Adrenal gland (tissue), 12 donors: ENCODE data around the gene TXNRD2. TPM values are rescaled to one million over a fixed set of nuclear protein-coding genes. Genes with fewer than 3 reads are reported as not detected.

Experiments
- DNase-seq, 7 donors: peaks; one replicate each; pipeline ENCODE4 v3.0.0-alpha.2; 2019 to 2020
- H3K27ac ChIP-seq, 5 donors: fragments of 200-600 bp; sonication (generic) in 4 of 5; 1 replicate in 3 of 5; 2 replicates in 2 of 5; pipeline versions ENCODE4 v1.5.1 to v1.8.0; 2016 to 2020; ENCODE audit warnings: mild to moderate bottlenecking in 1 of 5
- H3K27me3 ChIP-seq: fragments of 200-600 bp; 2 replicates; pipeline ENCODE4 v1.8.0; 2021
- H3K36me3 ChIP-seq, 2 donors: fragments of 200-600 bp; replicated peaks in 1 of 2; 1 replicate in 1 of 2; 2 replicates in 1 of 2; pipeline versions ENCODE4 v1.5.1 to v1.8.0; 2018 to 2022
- H3K4me1 ChIP-seq, 2 donors: fragments of 200-600 bp; replicated peaks in 1 of 2; 1 replicate in 1 of 2; 2 replicates in 1 of 2; pipeline versions ENCODE4 v1.5.1 to v1.8.0; 2018 to 2021
- H3K4me3 ChIP-seq, 4 donors: fragments of 200-600 bp; sonication (generic) in 3 of 4; one replicate each; pipeline ENCODE4 v1.5.1; 2016 to 2018
- H3K9me3 ChIP-seq, 3 donors: fragments of 200-600 bp; sonication (generic) in 1 of 3; replicated peaks in 1 of 3; 1 replicate in 2 of 3; 2 replicates in 1 of 3; pipeline versions ENCODE4 v1.5.1 to v1.8.0; 2016 to 2021
- POLR2A ChIP-seq, 2 donors: fragments of 450-650 bp; IDR thresholded peaks; one replicate each; pipeline ENCODE4 v1.6.1; 2017; ENCODE audit warnings: antibody characterized with exemption in 2 of 2, mild to moderate bottlenecking in 2 of 2, moderate library complexity in 1 of 2
- WGBS, 4 donors: extraction: QIAGEN DNeasy Blood & Tissue Kit in 2 of 4; methylation state at CpG; one replicate each; pipeline versions ENCODE4 v1.1.5 to v1.1.7; 2013 to 2017; 5-methylcytosine and 5-hydroxymethylcytosine counted together
- intact Hi-C, 2 donors: fragments of 100-400 bp; cut with DNase I; formaldehyde crosslinking; loops; one replicate each; pipeline versions ENCODE4 v1.14.1 to v1.15.0; 2022 to 2023
- polyA plus RNA-seq, 3 donors: library from polyadenylated mRNA; stranded (reverse); fragments of 200-250 nt in 2 of 3; fragments of 350-450 nt in 1 of 3; fragmentation: Illumina TruSeq in 1 of 3; extraction: RNeasy Lipid Tissue Mini Kit (QIAGEN cat#74804) in 1 of 3; gene quantifications; one replicate each; pipeline ENCODE4 v1.2.3, GENCODE V29; 2013 to 2014
- total RNA-seq, 9 donors: library from RNA; depleted of rRNA in 4 of 9; stranded (reverse); fragments of >200 nt in 4 of 9; fragments of 120-200 nt in 1 of 9; fragmentation: NEBNext Ultra II Directional in 1 of 9; extraction: Animal tissue kit (Norgen Biotek cat#: 25700) in 1 of 9; gene quantifications; one replicate each; pipeline versions ENCODE4 v1.1.0 to v1.2.4, GENCODE V29; 2013 to 2023
- TF ChIP-seq, protein P1 (sequence below), 6 experiments: fragments of 450-650 bp in 4 of 6; fragments of 200-600 bp in 2 of 6; sonication (generic) in 1 of 6; IDR thresholded peaks; 1 replicate in 5 of 6; 2 replicates in 1 of 6; pipeline versions ENCODE4 v1.5.1 to v1.8.0; 2016 to 2021; ENCODE audit warnings: antibody characterized with exemption in 6 of 6, mild to moderate bottlenecking in 2 of 6, moderate library complexity in 1 of 6
- donor health status: healthy with polysubstance abuse.
- donor health status: Bipolar disorder and iron deficiency.
- donor health status: DM: yes; HTN: yes; CAD: no.
- donor health status: DM: no; HTN: no; CAD: no.
- donor health status: DM: no; HTN: no; CAD: no.
- donor health status: DM: yes; HTN: yes; CAD: no.

Gene TXNRD2
- total and polyA plus RNA-seq, 12 donors: 39.6 to 171 (median 59.5) TPM

DNA sequence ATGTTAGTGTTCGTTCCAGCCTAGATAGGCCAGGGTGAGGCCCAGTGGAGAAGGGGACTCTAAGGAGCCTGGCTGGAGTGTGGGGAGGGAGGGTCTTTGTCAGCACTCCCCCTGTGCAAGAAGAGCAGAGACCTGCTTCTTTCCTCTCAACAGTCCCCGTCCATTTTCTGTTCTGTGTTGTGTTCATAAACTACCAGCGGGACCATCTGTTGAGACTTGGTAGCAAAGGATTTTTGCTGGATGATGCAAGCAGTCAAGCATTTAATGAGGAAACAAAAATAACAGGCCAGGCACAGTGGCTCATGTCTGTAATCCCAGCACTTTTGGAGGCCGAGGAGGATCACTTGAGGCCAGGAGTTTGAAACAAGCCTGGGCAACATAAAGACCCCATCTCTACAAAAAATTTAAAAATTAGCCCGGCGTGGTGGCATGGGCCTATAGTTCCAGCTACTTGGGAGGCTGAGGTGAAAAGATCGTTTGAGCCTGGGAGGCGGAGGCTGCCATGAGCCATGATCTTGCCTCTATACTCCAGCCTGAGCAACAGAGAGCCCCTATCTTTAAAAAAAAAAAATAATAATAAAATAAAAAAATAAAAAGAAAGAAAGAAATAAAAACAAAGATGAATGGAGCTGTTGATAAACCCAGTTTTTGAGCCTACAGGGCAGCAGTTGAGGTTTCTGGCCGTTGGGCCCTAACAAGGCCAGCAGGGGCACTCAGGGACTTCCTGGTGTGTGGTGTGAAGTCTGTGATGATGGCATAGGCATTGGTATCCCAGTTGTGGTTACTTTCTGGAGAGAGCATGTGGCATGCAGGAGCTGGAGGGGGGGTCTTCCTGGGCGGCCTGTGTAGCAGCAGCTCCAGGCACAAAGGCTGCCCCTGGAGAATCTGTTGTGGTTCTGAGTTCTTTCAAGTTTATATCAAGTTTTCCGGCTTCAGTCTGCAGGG lies 1.7 kb upstream of the TXNRD2 start:
- WGBS, 4 donors: 35 to 47% (median 44%) methylated on average over 11 of the region's 11 CpGs
- DNase-seq: peak in 6 of 7 donors; percentile 39 to 74 (median 58)

DNA sequence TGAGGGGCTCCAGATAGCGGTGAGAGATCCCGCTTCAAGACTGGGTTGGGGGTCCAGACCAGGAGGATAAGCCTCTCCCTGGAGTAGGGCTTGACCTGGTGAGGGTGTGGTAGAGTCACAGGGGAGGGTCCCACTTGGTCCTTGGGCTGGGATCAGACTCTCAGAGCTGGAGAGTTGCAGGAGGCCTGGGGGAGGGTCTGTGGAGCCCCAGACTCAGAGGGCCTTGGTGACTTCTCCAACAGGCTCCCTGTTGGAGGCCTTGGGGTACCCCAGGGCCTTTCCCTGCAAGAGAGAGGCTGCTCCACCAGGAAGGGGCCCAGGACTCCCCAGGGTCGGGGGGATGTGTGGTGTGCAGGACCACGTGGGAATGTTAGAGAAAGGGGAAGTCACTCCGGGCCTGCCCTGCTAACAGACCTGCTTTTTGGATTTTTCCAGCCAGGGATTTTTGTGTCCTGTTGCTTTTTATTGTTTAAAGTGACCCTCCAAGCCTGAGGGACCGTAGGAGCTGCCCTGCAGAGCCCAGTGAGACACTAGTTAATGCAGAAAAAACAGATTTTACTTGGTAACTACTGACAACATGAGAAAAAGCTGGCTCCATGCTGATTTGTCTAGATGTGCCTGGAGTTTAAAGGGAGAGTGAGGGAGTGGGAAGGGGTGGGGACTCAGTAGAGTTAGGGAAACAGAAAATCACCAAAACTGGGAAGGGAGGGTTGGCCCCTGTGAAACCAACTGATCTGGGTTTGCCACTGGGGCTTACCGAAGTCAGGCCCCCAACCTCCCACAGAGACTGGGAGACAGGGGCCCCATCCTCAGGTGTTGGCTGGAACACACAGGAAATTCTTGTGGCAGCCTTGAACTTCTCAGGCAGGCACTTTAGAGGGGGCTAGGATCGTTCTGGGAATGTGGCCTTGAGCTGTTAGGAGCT lies 801 bp upstream of the TXNRD2 start:
- intact Hi-C loops: no loop called here
- H3K4me1 ChIP-seq: peaks cover 36 to 53% of the 10 kb centered on the region in 2 donors

More for the DNA sequence above, 1.7 kb upstream of the TXNRD2 start:
- no peaks in the 10 kb centered on the region for H3K27me3 ChIP-seq
- H3K36me3 ChIP-seq: no peaks in the 10 kb centered on the region
- intact Hi-C loops: no loop called here
- H3K4me1 ChIP-seq: peaks cover 42 to 62% of the 10 kb centered on the region in 2 donors
- peak overlapping the region; percentile 85 to 97 (median 95) for H3K27ac ChIP-seq
- no peak for TF ChIP-seq POLR2A (IDR thresholded peaks at IDR 0.05)
- TF ChIP-seq, protein P1, sequence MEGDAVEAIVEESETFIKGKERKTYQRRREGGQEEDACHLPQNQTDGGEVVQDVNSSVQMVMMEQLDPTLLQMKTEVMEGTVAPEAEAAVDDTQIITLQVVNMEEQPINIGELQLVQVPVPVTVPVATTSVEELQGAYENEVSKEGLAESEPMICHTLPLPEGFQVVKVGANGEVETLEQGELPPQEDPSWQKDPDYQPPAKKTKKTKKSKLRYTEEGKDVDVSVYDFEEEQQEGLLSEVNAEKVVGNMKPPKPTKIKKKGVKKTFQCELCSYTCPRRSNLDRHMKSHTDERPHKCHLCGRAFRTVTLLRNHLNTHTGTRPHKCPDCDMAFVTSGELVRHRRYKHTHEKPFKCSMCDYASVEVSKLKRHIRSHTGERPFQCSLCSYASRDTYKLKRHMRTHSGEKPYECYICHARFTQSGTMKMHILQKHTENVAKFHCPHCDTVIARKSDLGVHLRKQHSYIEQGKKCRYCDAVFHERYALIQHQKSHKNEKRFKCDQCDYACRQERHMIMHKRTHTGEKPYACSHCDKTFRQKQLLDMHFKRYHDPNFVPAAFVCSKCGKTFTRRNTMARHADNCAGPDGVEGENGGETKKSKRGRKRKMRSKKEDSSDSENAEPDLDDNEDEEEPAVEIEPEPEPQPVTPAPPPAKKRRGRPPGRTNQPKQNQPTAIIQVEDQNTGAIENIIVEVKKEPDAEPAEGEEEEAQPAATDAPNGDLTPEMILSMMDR (IDR thresholded peaks at IDR 0.05): no peak
- no peaks in the 10 kb centered on the region for H3K9me3 ChIP-seq
- H3K4me3 ChIP-seq: peak overlapping the region in 1 of 4 donors; percentile 81

GRCh38 chr22:19940536-19941364 lies 868 bp downstream of the TXNRD2 start:
- Histone ChIP-seq H3K27me3 (no peaks in the 10 kb centered on the region), H3K4me3 (peak overlapping the region; percentile 46 to 83 (median 82)), H3K27ac (peak overlapping the region in 3 of 5 donors; percentile 94 to 97 (median 95)), H3K4me1 (peaks cover 33 to 41% of the 10 kb centered on the region in 2 donors), H3K36me3 (no peaks in the 10 kb centered on the region), H3K9me3 (no peaks in the 10 kb centered on the region)
- intact Hi-C loops: no loop called here
- TF ChIP-seq, protein P1 (IDR thresholded peaks at IDR 0.05): no peak
- TF ChIP-seq POLR2A (IDR thresholded peaks at IDR 0.05): no peak
- DNase-seq: peak in 1 of 7 donors; percentile 35
- 46 to 61% (median 50%) methylated on average over 19 to 21 of the region's 21 CpGs for WGBS, 4 donors

More for the DNA sequence above, 801 bp upstream of the TXNRD2 start:
- peak overlapping the region; percentile 46 to 83 (median 82) for H3K4me3 ChIP-seq
- H3K36me3 ChIP-seq: no peaks in the 10 kb centered on the region
- peak in 5 of 7 donors; percentile 53 to 70 (median 64) for DNase-seq
- no peaks in the 10 kb centered on the region for H3K9me3 ChIP-seq
- no peaks in the 10 kb centered on the region for H3K27me3 ChIP-seq
- peak overlapping the region; percentile 85 to 97 (median 95) for H3K27ac ChIP-seq
- peak in 1 of 2 donors; percentile 61 for TF ChIP-seq POLR2A (IDR thresholded peaks at IDR 0.05)
- TF ChIP-seq, protein P1 (IDR thresholded peaks at IDR 0.05): no peak
- WGBS, 4 donors: 2 to 5% (median 3%) methylated on average over 5 to 8 of the region's 8 CpGs
